ENCODE data around the gene TENM3.

The TENM3 gene

DNA sequence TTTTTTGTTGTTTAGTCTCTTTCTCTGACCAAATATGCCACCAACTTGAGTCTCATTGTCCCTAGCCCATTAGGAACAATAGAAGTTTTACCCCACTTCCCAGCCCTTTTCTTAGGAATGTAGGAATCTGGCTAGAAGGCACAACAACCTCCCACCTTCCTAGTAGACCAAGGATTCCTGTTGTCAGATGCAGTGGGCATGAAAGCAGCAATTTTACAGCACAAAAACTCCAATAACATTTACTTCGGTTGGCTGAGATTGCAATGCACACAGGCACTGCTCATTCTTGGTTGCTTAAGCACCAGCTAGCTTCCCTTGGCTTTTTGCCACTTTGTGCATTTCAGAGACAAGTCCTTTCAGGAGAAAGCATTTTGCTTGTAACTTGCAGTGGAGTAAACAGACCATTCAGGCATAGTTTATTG, 312.8 kb downstream of the TENM3 start:
- in situ Hi-C loops (cut with HindIII; ENCODE audit: low pct_ligation_motif_present, low pct_unique_long_range_greater_than_20kb, low sequenced_read_pairs) = no loop called here
- DNase-seq = peak; percentile 41

GRCh38 chr4:182556580-182556979, 313.4 kb downstream of the TENM3 start:
- in situ Hi-C loops (cut with HindIII; ENCODE audit: low pct_ligation_motif_present, low pct_unique_long_range_greater_than_20kb, low sequenced_read_pairs) = no loop called here
- DNase-seq = no peak

- DNase-seq = peak; percentile 77
- in situ Hi-C loops (cut with HindIII; ENCODE audit: low pct_ligation_motif_present, low pct_unique_long_range_greater_than_20kb, low sequenced_read_pairs) = no loop called here
These were observed 317.2 kb downstream of the TENM3 start for GRCh38 chr4:182560358-182560757.

- DNase-seq = no peak
- in situ Hi-C loops (cut with HindIII; ENCODE audit: low pct_ligation_motif_present, low pct_unique_long_range_greater_than_20kb, low sequenced_read_pairs) = no loop called here
These were observed 319.1 kb downstream of the TENM3 start for GRCh38 chr4:182562350-182562749.

DNA sequence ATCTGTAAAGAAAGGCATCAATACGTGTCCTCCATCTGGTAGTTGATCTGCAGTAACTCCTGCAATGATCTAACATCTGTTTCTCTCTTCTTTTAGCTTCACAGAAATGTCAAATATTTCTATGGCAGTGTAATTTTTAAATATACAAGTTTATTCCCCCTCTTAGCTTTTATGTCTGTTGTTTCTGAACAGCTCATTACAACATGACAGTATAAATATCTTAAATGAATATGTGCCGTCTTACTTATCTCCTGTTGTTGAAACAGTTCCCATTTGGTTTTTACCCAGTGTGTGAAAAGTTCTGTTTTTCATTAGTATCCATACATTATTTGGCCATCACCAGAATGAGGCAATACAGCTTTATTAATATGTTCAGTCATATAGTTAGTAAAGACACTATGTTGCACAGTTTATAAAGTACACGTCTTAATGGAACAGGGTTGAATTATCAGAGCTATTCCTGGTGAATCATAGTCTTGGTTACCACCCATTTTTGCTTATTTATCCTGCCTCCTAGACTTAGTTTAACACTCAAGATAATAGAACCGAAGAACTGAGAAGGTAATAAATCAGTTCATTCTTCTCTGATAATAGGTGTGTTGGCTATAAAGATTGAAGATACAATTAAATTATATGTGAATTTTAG, 321.6 kb downstream of the TENM3 start:
- in situ Hi-C loops (cut with HindIII; ENCODE audit: low pct_ligation_motif_present, low pct_unique_long_range_greater_than_20kb, low sequenced_read_pairs) = no loop called here
- no peak for DNase-seq

DNA sequence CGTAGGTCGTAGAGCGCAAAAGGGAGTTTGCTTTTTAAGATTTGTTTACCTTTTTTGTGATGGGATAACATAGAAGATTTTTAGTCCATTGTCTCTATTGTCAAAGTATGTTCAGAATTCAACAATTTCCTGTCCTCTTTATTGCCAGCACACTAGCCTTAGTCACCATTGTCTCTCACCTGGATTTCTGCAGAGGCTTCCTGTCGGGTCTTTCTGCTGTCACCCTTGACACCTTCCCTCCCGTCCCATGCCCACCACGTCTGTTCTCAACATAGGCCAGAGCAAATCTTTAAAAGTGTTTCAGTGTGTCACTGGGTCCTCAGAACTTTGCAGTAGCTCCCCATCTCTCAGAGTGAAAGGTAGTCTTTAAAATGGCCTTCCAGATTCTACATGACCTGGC, 323.9 kb downstream of the TENM3 start:
- in situ Hi-C loops (cut with HindIII; ENCODE audit: low pct_ligation_motif_present, low pct_unique_long_range_greater_than_20kb, low sequenced_read_pairs) = no loop called here
- DNase-seq = no peak

GRCh38 chr4:182569561-182569960, 326.4 kb downstream of the TENM3 start:
- in situ Hi-C loops (cut with HindIII; ENCODE audit: low pct_ligation_motif_present, low pct_unique_long_range_greater_than_20kb, low sequenced_read_pairs) = no loop called here
- DNase-seq = peak; percentile 46

DNA sequence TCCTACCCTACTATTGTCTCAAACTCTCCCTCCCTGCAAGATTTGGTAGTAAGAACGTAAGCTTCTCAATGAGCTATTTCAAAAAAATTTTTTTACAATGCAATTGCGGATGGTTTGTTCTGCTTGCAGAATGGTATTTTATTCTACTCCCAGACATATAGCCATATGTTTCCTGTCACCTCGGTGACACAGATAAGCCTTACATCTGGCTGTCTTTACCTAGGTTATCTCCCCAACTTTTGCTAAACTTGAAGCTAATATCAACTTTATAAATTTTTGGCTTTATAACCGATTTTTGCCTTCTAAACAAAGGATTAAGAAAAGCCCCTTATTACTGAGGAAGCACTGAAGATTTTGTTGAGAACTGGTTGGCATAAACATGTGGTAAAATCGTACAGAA, 331.5 kb downstream of the TENM3 start:
- in situ Hi-C loops (cut with HindIII; ENCODE audit: low pct_ligation_motif_present, low pct_unique_long_range_greater_than_20kb, low sequenced_read_pairs) = no loop called here

GRCh38 chr4:182575225-182575624, 332.0 kb downstream of the TENM3 start:
- in situ Hi-C loops (cut with HindIII; ENCODE audit: low pct_ligation_motif_present, low pct_unique_long_range_greater_than_20kb, low sequenced_read_pairs) = no loop called here
- no peak for DNase-seq

More for the DNA sequence above, 331.5 kb downstream of the TENM3 start:
- DNase-seq = no peak

- no peak for DNase-seq
- in situ Hi-C loops (cut with HindIII; ENCODE audit: low pct_ligation_motif_present, low pct_unique_long_range_greater_than_20kb, low sequenced_read_pairs) = no loop called here
These were observed 333.5 kb downstream of the TENM3 start for GRCh38 chr4:182576601-182577289.

DNA sequence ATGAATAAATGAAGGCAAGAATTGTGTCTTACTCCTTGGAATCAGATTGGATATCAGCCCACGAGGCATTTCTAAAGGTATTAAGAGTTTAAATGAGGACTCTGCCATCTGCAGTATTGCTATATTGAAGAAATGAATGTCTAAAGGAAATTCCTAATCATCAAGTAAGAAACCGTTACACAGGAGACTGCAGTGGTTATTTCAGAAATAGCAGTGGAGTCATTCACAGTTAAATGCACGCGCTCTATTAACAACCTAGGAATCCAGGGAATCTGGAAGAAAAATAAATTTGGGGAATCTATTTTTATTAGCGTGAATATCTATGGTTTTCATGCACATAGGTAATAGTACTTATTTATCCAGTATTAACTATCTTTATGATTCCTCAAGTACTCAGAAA, 334.2 kb downstream of the TENM3 start:
- in situ Hi-C loops (cut with HindIII; ENCODE audit: low pct_ligation_motif_present, low pct_unique_long_range_greater_than_20kb, low sequenced_read_pairs) = no loop called here

DNA sequence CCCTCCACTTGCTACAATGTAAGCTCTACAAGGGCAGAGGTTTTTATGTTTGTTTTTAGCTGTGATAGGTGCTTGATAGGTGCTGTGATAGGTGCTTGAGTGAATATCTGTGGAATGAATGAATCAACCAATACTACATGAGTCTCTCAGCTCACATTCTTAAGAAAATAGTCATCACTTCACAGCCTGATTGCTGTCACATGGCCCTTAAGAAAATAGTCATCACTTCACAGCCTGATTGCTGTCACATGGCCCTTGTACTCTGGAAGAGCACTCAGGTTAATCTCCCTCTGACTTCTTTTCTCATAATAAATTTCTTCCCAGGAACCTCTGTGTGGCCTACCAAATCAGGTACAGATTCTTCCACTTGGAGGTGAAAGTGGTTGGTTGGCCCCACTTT, 335.2 kb downstream of the TENM3 start:
- peak; percentile 80 for DNase-seq
- in situ Hi-C loops (cut with HindIII; ENCODE audit: low pct_ligation_motif_present, low pct_unique_long_range_greater_than_20kb, low sequenced_read_pairs) = no loop called here

More for the DNA sequence above, 334.2 kb downstream of the TENM3 start:
- no peak for DNase-seq

DNA sequence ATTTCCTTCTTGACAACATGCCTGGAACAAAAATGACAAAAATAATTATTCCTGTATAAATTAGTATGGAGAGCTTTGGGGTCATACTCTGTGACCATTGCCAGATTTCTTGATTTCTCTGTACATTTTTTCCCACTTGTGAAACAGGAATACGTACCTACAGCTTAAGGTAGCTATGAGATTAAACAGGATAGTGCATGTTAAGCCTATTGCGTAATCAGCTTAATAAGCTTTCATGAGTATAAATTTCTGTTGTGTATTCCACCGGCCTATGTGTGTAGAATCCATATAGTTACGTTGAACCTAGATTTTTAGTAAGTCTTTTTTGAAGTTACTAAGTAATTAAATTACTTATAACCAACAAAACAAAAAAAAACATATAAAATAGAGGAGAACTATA, 339.0 kb downstream of the TENM3 start:
- no peak for DNase-seq
- in situ Hi-C loops (cut with HindIII; ENCODE audit: low pct_ligation_motif_present, low pct_unique_long_range_greater_than_20kb, low sequenced_read_pairs) = no loop called here

- in situ Hi-C loops (cut with HindIII; ENCODE audit: low pct_ligation_motif_present, low pct_unique_long_range_greater_than_20kb, low sequenced_read_pairs) = no loop called here
- DNase-seq = no peak
These were observed 340.7 kb downstream of the TENM3 start for GRCh38 chr4:182583703-182584415.

- in situ Hi-C loops (cut with HindIII; ENCODE audit: low pct_ligation_motif_present, low pct_unique_long_range_greater_than_20kb, low sequenced_read_pairs) = no loop called here
- DNase-seq = no peak
These were observed 342.1 kb downstream of the TENM3 start for GRCh38 chr4:182585321-182585720.

DNA sequence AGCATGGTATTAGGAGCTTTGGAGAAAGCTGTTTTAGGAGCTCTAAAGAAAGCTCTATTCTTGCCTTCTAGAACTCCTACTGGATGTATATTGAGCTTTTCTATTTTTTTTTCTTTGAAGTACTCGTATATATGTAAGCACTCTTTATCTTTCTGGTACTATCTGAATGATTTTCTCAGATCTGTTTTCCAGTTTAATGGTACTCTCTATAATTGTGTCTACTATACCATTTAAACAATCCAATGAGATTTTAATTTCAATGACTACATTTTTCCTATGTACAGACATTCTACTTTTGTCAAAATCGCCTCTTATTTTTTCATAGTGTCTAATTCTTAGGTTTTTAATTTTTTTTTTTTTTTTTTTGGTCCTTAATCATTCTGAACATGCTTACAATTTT, 345.9 kb downstream of the TENM3 start:
- DNase-seq = no peak
- in situ Hi-C loops (cut with HindIII; ENCODE audit: low pct_ligation_motif_present, low pct_unique_long_range_greater_than_20kb, low sequenced_read_pairs) = no loop called here

GRCh38 chr4:182593402-182593801, 350.2 kb downstream of the TENM3 start:
- in situ Hi-C loops (cut with HindIII; ENCODE audit: low pct_ligation_motif_present, low pct_unique_long_range_greater_than_20kb, low sequenced_read_pairs) = no loop called here

DNA sequence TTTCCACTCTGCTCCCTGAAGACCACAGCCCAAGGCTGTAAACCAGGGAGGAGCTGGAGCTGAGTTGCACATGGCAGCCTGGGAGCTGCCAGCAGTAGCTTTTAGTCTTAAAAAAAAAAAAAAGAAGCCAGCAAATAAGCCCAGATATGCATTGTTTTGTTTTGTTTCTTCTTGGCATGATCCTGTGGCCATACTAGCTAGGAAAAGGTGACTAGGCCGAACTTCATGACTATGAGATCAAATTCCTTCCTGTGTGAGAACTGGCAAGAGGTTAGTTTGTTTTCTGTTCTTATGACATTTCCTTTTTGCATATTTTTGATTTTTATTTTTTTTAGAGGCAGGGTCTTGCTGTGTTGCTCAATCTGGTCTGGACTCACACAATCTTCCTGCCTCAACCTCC, 350.7 kb downstream of the TENM3 start:
- in situ Hi-C loops (cut with HindIII; ENCODE audit: low pct_ligation_motif_present, low pct_unique_long_range_greater_than_20kb, low sequenced_read_pairs) = no loop called here
- DNase-seq = no peak

More at GRCh38 chr4:182593402-182593801, 350.2 kb downstream of the TENM3 start:
- DNase-seq = no peak

DNA sequence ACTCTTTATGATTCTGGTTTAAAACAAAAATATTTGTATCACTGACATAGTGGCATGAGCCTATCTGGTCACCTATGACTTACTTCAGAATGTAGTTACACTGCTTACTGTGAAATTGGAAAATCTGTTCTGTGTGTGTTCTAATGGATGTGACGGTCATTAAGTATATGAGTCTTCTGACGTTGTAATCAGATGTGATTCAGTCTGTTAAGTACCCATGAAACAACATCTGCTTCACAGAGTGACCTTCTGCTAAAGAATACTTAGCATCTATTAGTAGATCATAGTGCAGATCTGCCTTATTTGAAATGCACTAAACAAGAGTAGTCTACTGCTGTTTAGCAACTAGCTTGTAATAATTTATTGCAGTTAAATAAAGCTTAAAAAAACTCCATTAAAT, 356.9 kb downstream of the TENM3 start:
- DNase-seq = no peak
- in situ Hi-C loops (cut with HindIII; ENCODE audit: low pct_ligation_motif_present, low pct_unique_long_range_greater_than_20kb, low sequenced_read_pairs) = no loop called here

DNA sequence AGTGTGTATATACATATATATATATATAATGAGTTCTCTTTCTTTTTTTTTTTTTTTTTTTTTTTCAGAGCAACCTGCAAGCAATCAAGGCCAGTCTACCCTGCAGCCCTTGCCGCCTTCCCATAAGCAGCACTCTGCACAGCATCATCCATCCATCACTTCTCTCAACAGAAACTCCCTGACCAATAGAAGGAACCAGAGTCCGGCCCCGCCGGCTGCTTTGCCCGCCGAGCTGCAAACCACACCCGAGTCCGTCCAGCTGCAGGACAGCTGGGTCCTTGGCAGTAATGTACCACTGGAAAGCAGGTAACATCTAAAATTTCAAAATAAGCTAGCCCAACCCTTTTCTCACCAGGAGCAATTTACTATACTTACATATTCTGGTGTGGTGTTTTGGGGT, 357.7 kb downstream of the TENM3 start:
- in situ Hi-C loops (cut with HindIII; ENCODE audit: low pct_ligation_motif_present, low pct_unique_long_range_greater_than_20kb, low sequenced_read_pairs) = no loop called here
- no peak for DNase-seq
